ENCODE measurements around the gene COIL. TPM values are rescaled to one million over a fixed set of nuclear protein-coding genes. Genes with fewer than 3 reads are reported as not detected.
"Not testable (repeated sequence)": the region's sequence is repeated elsewhere in the genome, so short reads cannot be mapped to it uniquely, and the experiment has no call there.

The COIL gene
- polyA plus RNA-seq, 3 donors = 3.0 to 6.6 (median 5.3) TPM

GRCh38 chr17:56965241-56965640 lies 4.4 kb upstream of the COIL start:
- H3K4me1 Mint-ChIP-seq; DNase-seq; H3K27me3 Mint-ChIP-seq (ENCODE audit: low read depth in 3 of 3); H3K36me3 ChIP-seq (replicated peaks in 1 of 2; ENCODE audit: control insufficient read depth in 1 of 2, insufficient read depth in 2 of 2, low read length in 2 of 2); H2AFZ ChIP-seq (ENCODE audit: insufficient read depth, low read depth, low read length, poor library complexity, severe bottlenecking); H3K9me3 Mint-ChIP-seq; H3K4me3 Mint-ChIP-seq; H3K27me3 ChIP-seq (ENCODE audit: control insufficient read depth in 2 of 2, insufficient read depth in 2 of 2, low read length in 2 of 2); H3K4me1 ChIP-seq (ENCODE audit: control insufficient read depth in 1 of 2, insufficient read depth in 2 of 2, low read length in 2 of 2); H3K9me3 ChIP-seq (replicated peaks in 1 of 2; ENCODE audit: control insufficient read depth in 1 of 2, insufficient read depth in 1 of 2, low read length in 2 of 2); H4K20me1 ChIP-seq (ENCODE audit: insufficient read depth, low read length); H3K79me2 ChIP-seq (ENCODE audit: insufficient read depth, low read length); H3K27ac ChIP-seq (ENCODE audit: low read depth in 1 of 2, low read length in 2 of 2); H3K27ac Mint-ChIP-seq; H3K9ac ChIP-seq (ENCODE audit: insufficient read depth, low read length, poor library complexity, severe bottlenecking); H3K4me3 ChIP-seq (replicated peaks in 1 of 3; ENCODE audit: low read depth in 2 of 3, low read length in 3 of 3); H3K4me2 ChIP-seq (replicated peaks; ENCODE audit: extremely low read depth, low read length, poor library complexity, severe bottlenecking); intact Hi-C loops (cut with micrococcal nuclease); H3K36me3 Mint-ChIP-seq: not testable (repeated sequence)
- WGBS (ENCODE audit: insufficient coverage) = 97% methylated on average over 9 of the region's 9 CpGs

- Histone ChIP-seq H2AFZ (ENCODE audit: insufficient read depth, low read depth, low read length, poor library complexity, severe bottlenecking) (no peak overlapping the region), H3K4me3 (replicated peaks in 1 of 3; ENCODE audit: low read depth in 2 of 3, low read length in 3 of 3) (no peak overlapping the region), H3K9me3 (replicated peaks in 1 of 2; ENCODE audit: control insufficient read depth in 1 of 2, insufficient read depth in 1 of 2, low read length in 2 of 2) (no peaks in the 10 kb centered on the region), H3K36me3 (replicated peaks in 1 of 2; ENCODE audit: control insufficient read depth in 1 of 2, insufficient read depth in 2 of 2, low read length in 2 of 2) (peaks cover 8 to 24% of the 10 kb centered on the region in 2 donors), H3K4me2 (replicated peaks; ENCODE audit: extremely low read depth, low read length, poor library complexity, severe bottlenecking) (no peak overlapping the region), H3K4me1 (ENCODE audit: control insufficient read depth in 1 of 2, insufficient read depth in 2 of 2, low read length in 2 of 2) (peaks cover 10% of the 10 kb centered on the region in 2 donors), H3K27ac (ENCODE audit: low read depth in 1 of 2, low read length in 2 of 2) (no peak overlapping the region), H3K27me3 (ENCODE audit: control insufficient read depth in 2 of 2, insufficient read depth in 2 of 2, low read length in 2 of 2) (no peaks in the 10 kb centered on the region), H3K79me2 (ENCODE audit: insufficient read depth, low read length) (peaks cover 82% of the 10 kb centered on the region), H4K20me1 (ENCODE audit: insufficient read depth, low read length) (peaks cover 25% of the 10 kb centered on the region), H3K9ac (ENCODE audit: insufficient read depth, low read length, poor library complexity, severe bottlenecking) (no peak overlapping the region)
- Mint-ChIP-seq H3K36me3 (peaks cover 8 to 26% of the 10 kb centered on the region in 2 donors), H3K4me3 (no peak overlapping the region), H3K27me3 (ENCODE audit: low read depth in 3 of 3) (no peaks in the 10 kb centered on the region), H3K9me3 (no peaks in the 10 kb centered on the region), H3K27ac (no peak overlapping the region), H3K4me1 (peaks cover 12% of the 10 kb centered on the region)
- no peak for DNase-seq
- intact Hi-C loops (cut with micrococcal nuclease) = no loop called here
- no peak for TF ChIP-seq CTCF (IDR thresholded peaks at IDR 0.05)
- 89% methylated on average over 3 of the region's 5 CpGs for WGBS (ENCODE audit: insufficient coverage)
Observed at GRCh38 chr17:56956992-56957391, 3.9 kb downstream of the COIL start.
